Esophagus squamous epithelium (tissue), 4 donors: ENCODE data around the gene APH1B.

Source experiments
- CTCF ChIP-seq, 6 experiments: fragments of 450-650 bp in 4 of 6; fragments of 200-600 bp in 2 of 6; sonication (generic) in 2 of 6; IDR thresholded peaks; one replicate each; pipeline ENCODE4 v1.5.1; 2016 to 2019; ENCODE audit warnings: antibody characterized with exemption in 6 of 6, mild to moderate bottlenecking in 4 of 6, moderate library complexity in 4 of 6
- POLR2A ChIP-seq, 4 donors: fragments of 450-650 bp; IDR thresholded peaks; one replicate each; pipeline ENCODE4 v1.6.1; 2017; ENCODE audit warnings: antibody characterized with exemption in 4 of 4, mild to moderate bottlenecking in 4 of 4, moderate library complexity in 3 of 4

DNA sequence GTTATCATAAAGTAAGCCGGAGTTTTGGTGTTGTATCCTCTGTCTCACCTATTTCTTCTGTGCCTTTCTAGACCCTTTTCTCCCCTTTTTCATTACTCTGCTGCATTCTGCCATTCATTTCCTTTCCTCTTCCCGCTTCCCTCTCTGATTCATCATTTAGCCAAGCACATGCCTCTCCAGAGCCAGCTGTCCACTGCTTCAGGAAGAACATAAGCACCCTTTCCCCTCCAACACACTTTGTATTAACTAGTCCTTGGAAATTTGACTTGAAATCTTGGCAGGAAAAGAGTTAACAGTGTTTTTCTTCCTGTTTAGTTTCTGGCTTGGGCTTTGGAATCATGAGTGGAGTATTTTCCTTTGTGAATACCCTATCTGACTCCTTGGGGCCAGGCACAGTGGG, 9.7 kb downstream of the APH1B start:
- TF ChIP-seq CTCF (IDR thresholded peaks at IDR 0.05), result no peak
- TF ChIP-seq POLR2A (IDR thresholded peaks at IDR 0.05), result no peak
